Gastroesophageal sphincter (tissue), 4 donors: Measurements from ENCODE around the gene ARRB1. TPM values are rescaled to one million over a fixed set of nuclear protein-coding genes. Genes with fewer than 3 reads are reported as not detected.

Experiments used
- ATAC-seq: fragments of 150-250 bp; one replicate; pipeline ENCODE4 v1.9.1; 2016; ENCODE audit warnings: mild to moderate bottlenecking, moderate library complexity
- H3K27ac ChIP-seq, 4 donors: fragments of 200-600 bp; sonication (generic) in 3 of 4; 1 replicate in 3 of 4; 2 replicates in 1 of 4; pipeline ENCODE4 v1.5.1; 2016 to 2019
- H3K27me3 ChIP-seq: fragments of 200-600 bp; sonication (generic); one replicate; pipeline ENCODE4 v1.5.1; 2019
- H3K36me3 ChIP-seq, 2 donors: fragments of 200-600 bp; sonication (generic); one replicate each; pipeline ENCODE4 v1.5.1; 2019; ENCODE audit warnings: control low read depth in 1 of 2
- H3K4me1 ChIP-seq, 3 donors: fragments of 200-600 bp; sonication (generic); 1 replicate in 2 of 3; 2 replicates in 1 of 3; pipeline ENCODE4 v1.5.1; 2016 to 2019; ENCODE audit warnings: control low read depth in 2 of 3
- H3K4me3 ChIP-seq, 2 donors: fragments of 200-600 bp; sonication (generic); one replicate each; pipeline ENCODE4 v1.5.1; 2019; ENCODE audit warnings: mild to moderate bottlenecking in 1 of 2, moderate library complexity in 1 of 2
- H3K9me3 ChIP-seq, 3 donors: fragments of 200-600 bp; sonication (generic); one replicate each; pipeline ENCODE4 v1.5.1; 2017 to 2019; ENCODE audit warnings: control low read depth in 2 of 3
- EP300 ChIP-seq: sonication (generic); formaldehyde crosslinking; IDR thresholded peaks from one replicate; pipeline ENCODE4 v1.6.1; 2017; ENCODE audit warnings: antibody characterized with exemption, mild to moderate bottlenecking
- POLR2A ChIP-seq, 2 donors: fragments of 450-650 bp; IDR thresholded peaks; one replicate each; pipeline ENCODE4 v1.6.1; 2017; ENCODE audit warnings: antibody characterized with exemption in 2 of 2, mild to moderate bottlenecking in 2 of 2, moderate library complexity in 1 of 2
- POLR2AphosphoS5 ChIP-seq: sonication (generic); formaldehyde crosslinking; IDR thresholded peaks from one replicate; pipeline ENCODE4 v1.6.1; 2017; ENCODE audit warnings: antibody characterized with exemption
- WGBS, 2 donors: methylation state at CpG; one replicate each; pipeline ENCODE4 v1.1.5; 2018; ENCODE audit warnings: low coverage in 1 of 2; 5-methylcytosine and 5-hydroxymethylcytosine counted together
- small RNA-seq, 4 donors: library from RNA; depleted of rRNA; stranded (forward); fragments of <200 nt; gene quantifications; one replicate each; pipeline ENCODE3, GENCODE V24; 2016
- total RNA-seq, 4 donors: library from RNA; depleted of rRNA; stranded (reverse); fragments of >200 nt; gene quantifications; one replicate each; pipeline ENCODE4 v1.1.0, GENCODE V29; 2016
- TF ChIP-seq, protein P1 (sequence below), 4 experiments: fragments of 200-600 bp in 2 of 4; fragments of 450-650 bp in 2 of 4; sonication (generic) in 1 of 4; IDR thresholded peaks; one replicate each; pipeline ENCODE4 v1.5.1; 2017 to 2019; ENCODE audit warnings: antibody characterized with exemption in 4 of 4, mild to moderate bottlenecking in 2 of 4, moderate library complexity in 2 of 4

The ARRB1 gene
- total RNA-seq, 4 donors from 2014 or later: 72.3 to 120 (median 93.0) TPM

DNA sequence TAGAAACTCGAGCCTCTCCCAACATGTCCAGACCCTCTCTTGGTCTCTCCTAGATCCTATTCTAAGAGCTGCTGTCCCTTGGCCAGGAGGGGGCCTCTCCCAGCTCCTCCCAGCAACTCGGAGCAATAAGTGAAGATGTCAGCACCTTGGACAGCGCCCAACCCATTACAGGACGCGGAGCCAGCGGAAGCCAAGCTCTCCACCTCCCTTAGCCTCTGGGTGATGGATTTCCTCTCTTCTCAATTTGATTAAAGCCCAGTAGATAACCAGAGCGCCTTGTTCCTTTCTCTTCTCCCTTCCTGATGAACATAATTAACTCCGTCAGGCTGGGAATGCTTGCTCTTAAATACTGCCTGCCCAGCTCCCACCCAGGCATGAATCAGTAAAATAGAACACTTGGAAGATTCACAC, 137.0 kb downstream of the ARRB1 start:
- 3 to 11% methylated on average over 2 to 8 of the region's 8 CpGs for WGBS, 2 donors
- Histone ChIP-seq H3K27me3 (peaks cover 22% of the 10 kb centered on the region), H3K4me3 (no peak overlapping the region), H3K9me3 (no peaks in the 10 kb centered on the region), H3K27ac (no peak overlapping the region), H3K4me1 (no peaks in the 10 kb centered on the region), H3K36me3 (no peaks in the 10 kb centered on the region)
- TF ChIP-seq EP300 (no peak), POLR2AphosphoS5 (no peak), POLR2A (IDR thresholded peaks at IDR 0.05) (no peak)
- TF ChIP-seq, protein P1, sequence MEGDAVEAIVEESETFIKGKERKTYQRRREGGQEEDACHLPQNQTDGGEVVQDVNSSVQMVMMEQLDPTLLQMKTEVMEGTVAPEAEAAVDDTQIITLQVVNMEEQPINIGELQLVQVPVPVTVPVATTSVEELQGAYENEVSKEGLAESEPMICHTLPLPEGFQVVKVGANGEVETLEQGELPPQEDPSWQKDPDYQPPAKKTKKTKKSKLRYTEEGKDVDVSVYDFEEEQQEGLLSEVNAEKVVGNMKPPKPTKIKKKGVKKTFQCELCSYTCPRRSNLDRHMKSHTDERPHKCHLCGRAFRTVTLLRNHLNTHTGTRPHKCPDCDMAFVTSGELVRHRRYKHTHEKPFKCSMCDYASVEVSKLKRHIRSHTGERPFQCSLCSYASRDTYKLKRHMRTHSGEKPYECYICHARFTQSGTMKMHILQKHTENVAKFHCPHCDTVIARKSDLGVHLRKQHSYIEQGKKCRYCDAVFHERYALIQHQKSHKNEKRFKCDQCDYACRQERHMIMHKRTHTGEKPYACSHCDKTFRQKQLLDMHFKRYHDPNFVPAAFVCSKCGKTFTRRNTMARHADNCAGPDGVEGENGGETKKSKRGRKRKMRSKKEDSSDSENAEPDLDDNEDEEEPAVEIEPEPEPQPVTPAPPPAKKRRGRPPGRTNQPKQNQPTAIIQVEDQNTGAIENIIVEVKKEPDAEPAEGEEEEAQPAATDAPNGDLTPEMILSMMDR (IDR thresholded peaks at IDR 0.05): no peak
- no peak for ATAC-seq

Small RNA genes lying within 50 kb of the gene (small RNA-seq; reads per million reads assigned to genes)
- gene MIR326: 0.99 to 6.8 (median 1.8) reads per million in 4 donors
- gene SNORD15A: 0 reads per million in 4 donors

Other genes with a start within 250 kb of the ARRB1 start
- 10 to 100 TPM; 25.7 to 70.1 (median 33.1) TPM for gene SLCO2B1, start 200.6 kb downstream of the ARRB1 start, total RNA-seq
- under 1 TPM in 2 of 4 donors, not detected in 2; 0.13 to 0.31 TPM for gene TPBGL, start 110.9 kb downstream of the ARRB1 start, total RNA-seq
- gene RPS3, start 47.9 kb upstream of the ARRB1 start, total RNA-seq: 1,000 to 10,000 TPM in 2 of 4 donors, 100 to 1,000 TPM in 2; 767 to 1,946 (median 1,260) TPM
- gene KLHL35, start 81.5 kb upstream of the ARRB1 start, total RNA-seq: under 1 TPM in 1 of 4 donors, not detected in 3; 0.72 TPM
- 1 to 10 TPM; 3.8 to 9.3 (median 6.4) TPM for gene GDPD5, start 174.3 kb upstream of the ARRB1 start, total RNA-seq
- gene SERPINH1, start 210.6 kb upstream of the ARRB1 start, total RNA-seq: 100 to 1,000 TPM; 127 to 284 (median 175) TPM